Neural cell (in vitro differentiated cells): ENCODE measurements around the gene PHF12. TPM values are rescaled to one million over a fixed set of nuclear protein-coding genes. Genes with fewer than 3 reads are reported as not detected.

Experiments used
- H2AFZ ChIP-seq: fragments of 200-600, 300-800 bp; sonication (generic), shearing (Covaris generic); 2 replicates; pipeline ENCODE4 v1.6.0; 2014; ENCODE audit warnings: low read depth, mild to moderate bottlenecking, antibody characterized with exemption, low read length, moderate library complexity
- H3F3A ChIP-seq: fragments of 200-600 bp; shearing (Covaris generic); 2 replicates; pipeline ENCODE4 v1.6.1; 2016; ENCODE audit warnings: mild to moderate bottlenecking, moderate library complexity, mixed read lengths, antibody characterized with exemption, low read length; ENCODE audit not compliant: insufficient read depth, poor library complexity, severe bottlenecking
- H3K27ac ChIP-seq: fragments of 200-600, 300-800 bp; sonication (generic), shearing (Covaris generic); 2 replicates; pipeline ENCODE4 v1.5.1; 2014; ENCODE audit warnings: mild to moderate bottlenecking, low read length, moderate library complexity
- H3K27me3 ChIP-seq: fragments of 300-800, 200-600 bp; sonication (generic), shearing (Covaris generic); 2 replicates; pipeline ENCODE4 v1.6.0; 2014; ENCODE audit warnings: mild to moderate bottlenecking, low read depth, low read length, moderate library complexity; ENCODE audit not compliant: insufficient read depth
- H3K36me3 ChIP-seq: fragments of 300-800, 200-600 bp; sonication (generic), shearing (Covaris generic); 2 replicates; pipeline ENCODE4 v1.5.1; 2014; ENCODE audit warnings: mild to moderate bottlenecking, antibody characterized with exemption, low read length, moderate library complexity; ENCODE audit not compliant: insufficient read depth
- H3K4me2 ChIP-seq: fragments of 300-800, 200-600 bp; sonication (generic), shearing (Covaris generic); 2 replicates; pipeline ENCODE4 v1.6.0; 2014; ENCODE audit warnings: mild to moderate bottlenecking, low read length
- H3K4me3 ChIP-seq: fragments of 300-800, 200-600 bp; sonication (generic), shearing (Covaris generic); 2 replicates; pipeline ENCODE4 v1.5.1; 2014; ENCODE audit warnings: mild to moderate bottlenecking, low read length, moderate library complexity
- H3K79me2 ChIP-seq: fragments of 200-600 bp; shearing (Covaris generic); replicated peaks from 2 replicates; pipeline ENCODE4 v1.6.0; 2014; ENCODE audit warnings: mild to moderate bottlenecking, low read length, moderate library complexity; ENCODE audit not compliant: insufficient read depth
- H3K9ac ChIP-seq: fragments of 300-800, 200-600 bp; sonication (generic), shearing (Covaris generic); 2 replicates; pipeline ENCODE4 v1.6.1; 2016; ENCODE audit warnings: mild to moderate bottlenecking, low read length, mixed read lengths
- H3K9me2 ChIP-seq: fragments of 200-600 bp; shearing (Covaris generic); 2 replicates; pipeline ENCODE4 v1.6.1; 2016; ENCODE audit warnings: mild to moderate bottlenecking, low read length, mixed read lengths; ENCODE audit not compliant: insufficient read depth
- H3K9me3 ChIP-seq: fragments of 200-600, 300-800 bp; sonication (generic), shearing (Covaris generic); 2 replicates; pipeline ENCODE4 v1.6.1; 2016; ENCODE audit warnings: mild to moderate bottlenecking, mixed run types, low read length, moderate library complexity, mixed read lengths
- H4K20me1 ChIP-seq: fragments of 200-600 bp; shearing (Covaris generic); 2 replicates; pipeline ENCODE4 v1.6.1; 2016; ENCODE audit warnings: mild to moderate bottlenecking, mixed run types; ENCODE audit not compliant: insufficient read depth
- CTCF ChIP-seq: fragments of 450-650 bp; IDR thresholded peaks from 2 replicates; pipeline ENCODE4 v1.5.1; 2014; ENCODE audit warnings: antibody characterized with exemption, mild to moderate bottlenecking, moderate library complexity; ENCODE audit not compliant: poor library complexity, severe bottlenecking
- EP300 ChIP-seq: fragments of 450-650 bp; conservative IDR thresholded peaks from 2 replicates; pipeline ENCODE4 v1.6.1; 2014; ENCODE audit warnings: antibody characterized with exemption, mild to moderate bottlenecking, moderate library complexity; ENCODE audit not compliant: poor library complexity, severe bottlenecking
- EZH2 ChIP-seq: fragments of 200-600, 300-800 bp; shearing (Covaris generic), sonication (generic); IDR thresholded peaks from 2 replicates; pipeline ENCODE4 v1.6.1; 2014; ENCODE audit warnings: antibody characterized with exemption, low read length, borderline replicate concordance, mild to moderate bottlenecking; ENCODE audit not compliant: insufficient read depth, poor library complexity, severe bottlenecking
- MXI1 ChIP-seq: fragments of 450-650 bp; conservative IDR thresholded peaks from 2 replicates; pipeline ENCODE4 v1.6.1; 2014; ENCODE audit warnings: antibody characterized with exemption, mild to moderate bottlenecking; ENCODE audit not compliant: poor library complexity, severe bottlenecking
- POLR2AphosphoS5 ChIP-seq: IDR thresholded peaks from 2 replicates; pipeline ENCODE4 v1.6.1; 2012
- RAD21 ChIP-seq: fragments of 450-650 bp; conservative IDR thresholded peaks from 2 replicates; pipeline ENCODE4 v1.6.1; 2014; ENCODE audit warnings: antibody characterized with exemption, mild to moderate bottlenecking, moderate library complexity
- REST ChIP-seq: IDR thresholded peaks from 2 replicates; pipeline ENCODE4 v1.6.1; 2012; ENCODE audit warnings: borderline replicate concordance
- SMC3 ChIP-seq: fragments of 450-650 bp; conservative IDR thresholded peaks from 2 replicates; pipeline ENCODE4 v1.6.1; 2014; ENCODE audit warnings: antibody characterized with exemption, mild to moderate bottlenecking, moderate library complexity; ENCODE audit not compliant: poor library complexity
- TAF1 ChIP-seq: IDR thresholded peaks from 2 replicates; pipeline ENCODE4 v1.6.1; 2012; ENCODE audit warnings: low read depth
- polyA plus RNA-seq: library from polyadenylated mRNA; depleted of rRNA; stranded (reverse); fragments of >200 nt; gene quantifications from 2 replicates; pipeline ENCODE4 v1.2.3, GENCODE V29; 2014

PHF12 gene
- polyA plus RNA-seq, 1 donor from 2014 or later: 10.4 TPM

GRCh38 chr17:28896884-28897768, 54.2 kb downstream of the PHF12 start, which contains the start of gene FLOT2:
Gene FLOT2, minus strand, starts transcription at chr17:28897733. Its CDS starts 159 bp downstream, at chr17:28897574.
- Histone ChIP-seq H3K4me2 (peak within 1 kb of the TSS; percentile 79), H3K27me3 (no peaks in the 10 kb centered on the region), H4K20me1 (no peaks in the 10 kb centered on the region), H3K36me3 (no peaks in the 10 kb centered on the region), H3K27ac (peak within 1 kb of the TSS; percentile 71), H2AFZ (peak within 1 kb of the TSS; percentile 80), H3K4me3 (peak within 1 kb of the TSS; percentile 71), H3K9ac (peak within 1 kb of the TSS; percentile 85), H3K9me2 (no peaks in the 10 kb centered on the region), H3F3A (peaks cover 2% of the 10 kb centered on the region), H3K9me3 (no peaks in the 10 kb centered on the region), H3K79me2 (peaks cover 34% of the 10 kb centered on the region)
- peak; percentile 13 for TF ChIP-seq EP300
- TF ChIP-seq REST: no peak
- TF ChIP-seq CTCF: peak; percentile 60
- TF ChIP-seq MXI1: peak; percentile 67
- no peak for TF ChIP-seq EZH2
- TF ChIP-seq TAF1: no peak
- TF ChIP-seq SMC3: peak; percentile 53
- TF ChIP-seq RAD21: peak; percentile 46
- TF ChIP-seq POLR2AphosphoS5: no peak

GRCh38 chr17:28896491-28896883, 54.8 kb downstream of the PHF12 start:
- Histone ChIP-seq H3K9ac (peak overlapping the region; percentile 85), H4K20me1 (no peaks in the 10 kb centered on the region), H3K36me3 (no peaks in the 10 kb centered on the region), H3K4me2 (peak overlapping the region; percentile 79), H3K9me3 (no peaks in the 10 kb centered on the region), H3F3A (no peaks in the 10 kb centered on the region), H2AFZ (no peak overlapping the region), H3K27me3 (no peaks in the 10 kb centered on the region), H3K79me2 (peaks cover 34% of the 10 kb centered on the region), H3K9me2 (no peaks in the 10 kb centered on the region), H3K27ac (peak overlapping the region; percentile 71), H3K4me3 (peak overlapping the region; percentile 71)
- TF ChIP-seq MXI1: no peak
- TF ChIP-seq SMC3: no peak
- TF ChIP-seq RAD21: no peak
- TF ChIP-seq REST: no peak
- TF ChIP-seq CTCF: no peak
- no peak for TF ChIP-seq POLR2AphosphoS5
- no peak for TF ChIP-seq EP300
- TF ChIP-seq TAF1: no peak
- TF ChIP-seq EZH2: no peak
